Trophoblast cell (in vitro differentiated cells and primary cell): Measurements from ENCODE around the gene ATP5MC2.
"Not testable (repeated sequence)": the region's sequence is repeated elsewhere in the genome, so short reads cannot be mapped to it uniquely, and the experiment has no call there.

ENCODE experiments used
- DNase-seq, 2 donors: peaks; one replicate each; pipeline ENCODE4 v3.0.0-alpha.2; 2016
- H2AFZ ChIP-seq: 2 replicates; pipeline ENCODE4 v1.6.1; 2013; ENCODE audit warnings: low read length, moderate library complexity, mild to moderate bottlenecking; ENCODE audit not compliant: insufficient read depth, poor library complexity
- H2AK5ac ChIP-seq: 2 replicates; pipeline ENCODE4 v1.6.1; 2013; ENCODE audit warnings: mild to moderate bottlenecking, low read length
- H2BK120ac ChIP-seq: 2 replicates; pipeline ENCODE4 v1.6.1; 2013; ENCODE audit warnings: low read length, mild to moderate bottlenecking, moderate library complexity; ENCODE audit not compliant: insufficient read depth, poor library complexity
- H2BK12ac ChIP-seq: 2 replicates; pipeline ENCODE4 v1.6.1; 2013; ENCODE audit warnings: mild to moderate bottlenecking, low read length, moderate library complexity
- H2BK5ac ChIP-seq: 2 replicates; pipeline ENCODE4 v1.6.1; 2013; ENCODE audit warnings: low read length, low read depth, moderate library complexity, mild to moderate bottlenecking; ENCODE audit not compliant: poor library complexity
- H3K14ac ChIP-seq: 2 replicates; pipeline ENCODE4 v1.6.1; 2013; ENCODE audit warnings: mild to moderate bottlenecking, low read length
- H3K18ac ChIP-seq: 2 replicates; pipeline ENCODE4 v1.6.1; 2013; ENCODE audit warnings: mild to moderate bottlenecking, low read length
- H3K23ac ChIP-seq: 2 replicates; pipeline ENCODE4 v1.6.1; 2013; ENCODE audit warnings: low read length
- H3K27ac ChIP-seq: 2 replicates; pipeline ENCODE4 v1.5.1; 2013; ENCODE audit warnings: low read depth, mild to moderate bottlenecking, inconsistent platforms, low read length, moderate library complexity
- H3K27me3 ChIP-seq: 2 replicates; pipeline ENCODE4 v1.6.1; 2013; ENCODE audit warnings: inconsistent platforms, mild to moderate bottlenecking, low read length, moderate library complexity; ENCODE audit not compliant: insufficient read depth
- H3K36me3 ChIP-seq, 2 experiments: 1 replicate in 1 of 2; 2 replicates in 1 of 2; pipeline ENCODE4 v1.6.1; 2013; ENCODE audit warnings: low read length in 2 of 2, mild to moderate bottlenecking in 2 of 2, moderate library complexity in 1 of 2; ENCODE audit not compliant: insufficient read depth in 2 of 2, control insufficient read depth in 1 of 2
- H3K4ac ChIP-seq: 2 replicates; pipeline ENCODE4 v1.6.1; 2013; ENCODE audit warnings: low read depth, mild to moderate bottlenecking, low read length, moderate library complexity
- H3K4me1 ChIP-seq, 2 experiments: 1 replicate in 1 of 2; 2 replicates in 1 of 2; pipeline ENCODE4 v1.6.1; 2013; ENCODE audit warnings: low read length in 2 of 2, mild to moderate bottlenecking in 2 of 2, moderate library complexity in 1 of 2; ENCODE audit not compliant: insufficient read depth in 2 of 2, control insufficient read depth in 1 of 2
- H3K4me2 ChIP-seq: 2 replicates; pipeline ENCODE4 v1.6.1; 2013; ENCODE audit warnings: inconsistent platforms, mild to moderate bottlenecking, low read length, moderate library complexity
- H3K4me3 ChIP-seq: 2 replicates; pipeline ENCODE4 v1.5.1; 2013; ENCODE audit warnings: mild to moderate bottlenecking, low read depth, low read length, inconsistent platforms
- H3K79me1 ChIP-seq: one replicate; pipeline ENCODE4 v1.6.1; 2013; ENCODE audit warnings: low read length
- H3K79me2 ChIP-seq: 2 replicates; pipeline ENCODE4 v1.6.1; 2013; ENCODE audit warnings: low read length, mild to moderate bottlenecking; ENCODE audit not compliant: control insufficient read depth, insufficient read depth, poor library complexity
- H3K9ac ChIP-seq: 2 replicates; pipeline ENCODE4 v1.6.1; 2013; ENCODE audit warnings: mild to moderate bottlenecking, low read length
- H3K9me3 ChIP-seq: 2 replicates; pipeline ENCODE4 v1.6.1; 2013; ENCODE audit warnings: low read depth, mild to moderate bottlenecking, control low read depth, inconsistent platforms, low read length; ENCODE audit not compliant: insufficient read depth
- H4K12ac ChIP-seq: 2 replicates; pipeline ENCODE4 v1.6.1; 2013; ENCODE audit warnings: low read depth, mild to moderate bottlenecking, low read length, moderate library complexity
- H4K8ac ChIP-seq: 2 replicates; pipeline ENCODE4 v1.6.1; 2013; ENCODE audit warnings: low read depth, mild to moderate bottlenecking, low read length, moderate library complexity
- H4K91ac ChIP-seq: one replicate; pipeline ENCODE4 v1.6.1; 2013; ENCODE audit warnings: low read depth, mild to moderate bottlenecking, low read length, moderate library complexity
- WGBS: extraction: QIAGEN DNeasy Blood & Tissue Kit; methylation state at CpG from one replicate; pipeline ENCODE4 v1.1.7; 2013; ENCODE audit warnings: missing lambda C conversion rate; ENCODE audit not compliant: insufficient read length, insufficient coverage; ENCODE audit errors: extremely low coverage; 5-methylcytosine and 5-hydroxymethylcytosine counted together

Gene ATP5MC2

DNA sequence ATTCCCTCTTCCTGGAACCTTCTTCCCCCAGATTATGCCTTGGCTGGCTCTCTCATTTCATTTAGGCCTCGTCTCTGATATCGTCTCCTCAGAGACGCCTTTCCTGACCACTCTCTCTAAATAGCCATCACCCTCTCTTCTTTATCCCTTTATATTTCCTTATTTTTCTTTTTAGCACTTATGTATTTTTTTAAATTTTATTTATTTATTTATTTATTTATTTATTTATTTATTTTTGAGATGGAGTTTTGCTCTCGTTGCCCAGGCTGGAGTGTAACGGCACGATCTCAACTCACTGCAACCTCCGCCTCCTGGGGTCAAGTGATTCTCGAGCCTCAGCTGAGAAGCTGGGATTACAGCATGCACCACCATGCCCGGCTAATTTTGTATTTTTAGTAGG lies 8.1 kb upstream of the ATP5MC2 start:
- Histone ChIP-seq H3K27ac (no peak overlapping the region), H2AK5ac (no peak overlapping the region), H3K4me1 (no peaks in the 10 kb centered on the region), H2BK12ac (no peak overlapping the region), H2BK5ac (no peak overlapping the region), H3K4me2 (no peak overlapping the region), H4K91ac (no peak overlapping the region), H3K36me3 (no peaks in the 10 kb centered on the region), H3K4ac (no peak overlapping the region), H3K9ac (no peak overlapping the region), H3K79me1 (no peaks in the 10 kb centered on the region), H2AFZ (no peak overlapping the region), H3K9me3 (no peaks in the 10 kb centered on the region), H3K4me3 (no peak overlapping the region), H4K12ac (no peak overlapping the region), H3K18ac (no peak overlapping the region), H3K23ac (no peak overlapping the region), H4K8ac (no peak overlapping the region), H3K27me3 (no peaks in the 10 kb centered on the region), H3K14ac (no peak overlapping the region), H3K79me2 (no peaks in the 10 kb centered on the region), H2BK120ac (no peak overlapping the region)
- no peak for DNase-seq
- no CpG with 5 or more reads among the region's 9 CpGs for whole genome bisulfite sequencing

DNA sequence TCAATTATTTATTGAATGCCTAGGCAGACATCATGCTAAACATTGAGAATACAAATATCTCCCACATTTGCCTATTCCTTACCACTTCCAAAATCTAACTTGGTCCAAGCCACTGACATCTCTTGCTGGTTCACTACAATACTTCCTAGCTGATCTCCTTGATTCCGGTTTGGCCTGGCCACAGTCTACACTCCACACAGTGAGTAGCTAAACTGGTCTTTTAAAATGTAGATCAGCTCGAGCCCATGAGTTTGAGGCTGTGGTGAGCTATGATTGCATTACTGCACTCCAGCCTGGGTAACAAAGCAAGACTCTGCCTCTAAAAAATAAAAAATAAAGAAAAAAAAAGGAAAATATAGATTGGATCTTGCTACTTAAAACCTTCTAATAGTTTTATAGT lies 7.6 kb upstream of the ATP5MC2 start:
- Histone ChIP-seq H3K4me1 (no peaks in the 10 kb centered on the region), H4K12ac (no peak overlapping the region), H3K4me2 (no peak overlapping the region), H3K36me3 (no peaks in the 10 kb centered on the region), H3K27ac (no peak overlapping the region), H2AFZ (no peak overlapping the region), H3K9me3 (no peaks in the 10 kb centered on the region), H3K79me1 (no peaks in the 10 kb centered on the region), H2BK5ac (no peak overlapping the region), H2BK12ac (no peak overlapping the region), H4K91ac (no peak overlapping the region), H2AK5ac (no peak overlapping the region), H3K27me3 (no peaks in the 10 kb centered on the region), H3K4me3 (no peak overlapping the region), H3K14ac (no peak overlapping the region), H2BK120ac (no peak overlapping the region), H3K18ac (no peak overlapping the region), H3K23ac (no peak overlapping the region), H4K8ac (no peak overlapping the region), H3K4ac (no peak overlapping the region), H3K79me2 (no peaks in the 10 kb centered on the region), H3K9ac (no peak overlapping the region)
- WGBS = no CpG with 5 or more reads among the region's 2 CpGs
- no peak for DNase-seq

DNA sequence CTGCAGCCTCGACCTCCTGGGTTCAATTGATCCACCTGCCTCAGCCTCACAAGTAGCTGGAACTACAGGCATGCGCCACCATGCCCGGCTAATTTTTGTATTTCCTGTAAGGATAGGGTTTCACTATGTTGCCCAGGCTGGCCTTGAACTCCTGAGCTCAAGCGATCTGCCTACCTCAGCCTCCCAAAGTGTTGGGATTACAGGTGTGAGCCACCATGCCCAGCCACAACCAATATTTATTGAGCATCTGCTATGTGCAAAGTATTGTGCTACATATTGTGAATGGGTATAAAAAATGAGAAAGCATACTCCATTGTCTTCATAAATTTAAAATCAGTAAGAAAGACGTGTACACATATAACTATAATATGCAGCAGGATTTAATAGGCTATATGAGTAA lies 4.2 kb upstream of the ATP5MC2 start:
- not testable (repeated sequence) for H3K18ac ChIP-seq, DNase-seq, H3K9me3 ChIP-seq, H2AK5ac ChIP-seq, H2BK120ac ChIP-seq, H3K36me3 ChIP-seq, H3K9ac ChIP-seq, H4K12ac ChIP-seq, H2BK12ac ChIP-seq, H3K79me2 ChIP-seq, H4K8ac ChIP-seq, H3K4ac ChIP-seq, H3K27ac ChIP-seq, H3K14ac ChIP-seq, H4K91ac ChIP-seq, H2BK5ac ChIP-seq, H2AFZ ChIP-seq, H3K4me1 ChIP-seq, H3K23ac ChIP-seq, H3K4me3 ChIP-seq, H3K27me3 ChIP-seq, H3K4me2 ChIP-seq
- WGBS = no CpG with 5 or more reads among the region's 5 CpGs
- H3K79me1 ChIP-seq = peaks cover 16% of the 10 kb centered on the region

DNA sequence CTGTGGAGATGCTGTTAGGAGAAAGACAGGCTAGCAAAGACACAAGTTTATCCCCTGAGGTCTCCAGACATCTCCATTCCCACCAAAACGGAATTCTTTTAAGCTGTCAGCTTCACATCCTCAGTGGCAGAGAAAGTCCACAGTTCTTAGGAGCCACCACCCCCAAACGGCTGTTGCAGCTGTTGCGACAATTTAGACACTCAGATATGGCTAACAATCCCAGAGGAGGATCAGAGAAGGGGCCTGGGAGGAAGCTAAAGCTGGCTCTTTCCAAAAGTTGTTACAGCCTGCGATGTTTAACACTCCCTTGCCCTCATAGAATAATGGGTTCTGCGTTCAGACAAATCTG lies 1.9 kb upstream of the ATP5MC2 start:
- no peak overlapping the region for H4K91ac ChIP-seq
- no peak overlapping the region for H3K4me3 ChIP-seq
- peak overlapping the region; percentile 76 for H2AFZ ChIP-seq
- no peak overlapping the region for H3K4ac ChIP-seq
- H3K36me3 ChIP-seq = peaks cover 0 to 2% of the 10 kb centered on the region in 2 experiments
- peaks cover 16% of the 10 kb centered on the region for H3K79me1 ChIP-seq
- no peak overlapping the region for H3K23ac ChIP-seq
- H3K18ac ChIP-seq = no peak overlapping the region
- H2BK12ac ChIP-seq = no peak overlapping the region
- H3K4me2 ChIP-seq = peak overlapping the region; percentile 71
- peaks cover 6 to 12% of the 10 kb centered on the region in 2 experiments for H3K4me1 ChIP-seq
- no peak for DNase-seq
- no peaks in the 10 kb centered on the region for H3K9me3 ChIP-seq
- peak overlapping the region; percentile 49 for H4K8ac ChIP-seq
- no peak overlapping the region for H4K12ac ChIP-seq
- peaks cover 4% of the 10 kb centered on the region for H3K79me2 ChIP-seq
- H3K14ac ChIP-seq = no peak overlapping the region
- no peak overlapping the region for H3K27ac ChIP-seq
- no peak overlapping the region for H2BK120ac ChIP-seq
- H3K27me3 ChIP-seq = no peaks in the 10 kb centered on the region
- H3K9ac ChIP-seq = no peak overlapping the region
- H2AK5ac ChIP-seq = no peak overlapping the region
- no CpG with 5 or more reads among the region's 5 CpGs for WGBS
- no peak overlapping the region for H2BK5ac ChIP-seq
